HG02623 (cell line): Measurements from ENCODE around the gene TMEM151B.

Source experiments
- ATAC-seq: cut with Tn5 transposase; IDR thresholded peaks from one replicate; pipeline ENCODE4 v1.9.1; 2021; ENCODE audit warnings: moderate library complexity; ENCODE audit not compliant: unreplicated experiment

The TMEM151B gene

GRCh38 chr6:44250067-44250717 is 20.1 kb upstream of the TMEM151B start:
- ATAC-seq = no peak

GRCh38 chr6:44250718-44251123 is 19.5 kb upstream of the TMEM151B start:
- ATAC-seq = no peak

GRCh38 chr6:44251576-44252524 is 18.4 kb upstream of the TMEM151B start:
- no peak for ATAC-seq

- ATAC-seq = no peak
These were observed 16.7 kb upstream of the TMEM151B start for GRCh38 chr6:44253307-44254101.

- no peak for ATAC-seq
These were observed 15.8 kb upstream of the TMEM151B start for GRCh38 chr6:44254191-44255104.

GRCh38 chr6:44255105-44255808 is 15.0 kb upstream of the TMEM151B start:
- ATAC-seq = no peak

- ATAC-seq = no peak
These were observed 14.1 kb upstream of the TMEM151B start for GRCh38 chr6:44255871-44256774.

- ATAC-seq = no peak
These were observed 13.6 kb upstream of the TMEM151B start for GRCh38 chr6:44256775-44257024.

GRCh38 chr6:44257025-44257752 is 13.1 kb upstream of the TMEM151B start, which contains the start of gene SLC35B2:
Gene SLC35B2, minus strand, starts transcription at chr6:44257528. Its CDS starts 118 bp downstream, at chr6:44257410.
- ATAC-seq = peak; percentile 55

GRCh38 chr6:44257753-44258324 is 12.4 kb upstream of the TMEM151B start:
- peak; percentile 7 for ATAC-seq

GRCh38 chr6:44258325-44258863 is 11.9 kb upstream of the TMEM151B start:
- no peak for ATAC-seq

- ATAC-seq = no peak
These were observed 11.3 kb upstream of the TMEM151B start for GRCh38 chr6:44258921-44259320.

GRCh38 chr6:44260011-44260410 is 10.2 kb upstream of the TMEM151B start:
- ATAC-seq = no peak

- no peak for ATAC-seq
These were observed 9.6 kb upstream of the TMEM151B start for GRCh38 chr6:44260451-44261297.

- ATAC-seq = no peak
These were observed 8.7 kb upstream of the TMEM151B start for GRCh38 chr6:44261581-44261980.

- no peak for ATAC-seq
These were observed 7.5 kb upstream of the TMEM151B start for GRCh38 chr6:44262467-44263353.
